Upper lobe of left lung (tissue), 4 donors: ENCODE data around the gene IFI30.

ENCODE experiments used
- CTCF ChIP-seq, 6 experiments: fragments of 450-650 bp in 4 of 6; fragments of 200-600 bp in 2 of 6; sonication (generic) in 2 of 6; IDR thresholded peaks; one replicate each; pipeline ENCODE4 v1.5.1; 2016 to 2019; ENCODE audit warnings: antibody characterized with exemption in 6 of 6
- POLR2A ChIP-seq, 4 donors: fragments of 450-650 bp; IDR thresholded peaks; one replicate each; pipeline ENCODE4 v1.5.1; 2016 to 2017; ENCODE audit warnings: antibody characterized with exemption in 4 of 4, mild to moderate bottlenecking in 2 of 4

- TF ChIP-seq CTCF (IDR thresholded peaks at IDR 0.05) (no peak), POLR2A (IDR thresholded peaks at IDR 0.05) (no peak)
These were observed 12.0 kb upstream of the IFI30 start for GRCh38 chr19:18161636-18162002.
